Breast epithelium (tissue), 3 donors: ENCODE results near the gene CCL13.

Experiments used
- POLR2A ChIP-seq: fragments of 450-650 bp; IDR thresholded peaks from one replicate; pipeline ENCODE4 v1.6.1; 2016; ENCODE audit warnings: antibody characterized with exemption, mild to moderate bottlenecking, moderate library complexity
- POLR2AphosphoS5 ChIP-seq, 3 donors: sonication (generic); formaldehyde crosslinking; IDR thresholded peaks; one replicate each; pipeline ENCODE4 v1.6.1; 2017; ENCODE audit warnings: antibody characterized with exemption in 3 of 3
- TF ChIP-seq, protein P1 (sequence below), 3 donors: fragments of 450-650 bp; IDR thresholded peaks; one replicate each; pipeline ENCODE4 v1.5.1; 2016 to 2017; ENCODE audit warnings: antibody characterized with exemption in 3 of 3, mild to moderate bottlenecking in 3 of 3, moderate library complexity in 3 of 3

DNA sequence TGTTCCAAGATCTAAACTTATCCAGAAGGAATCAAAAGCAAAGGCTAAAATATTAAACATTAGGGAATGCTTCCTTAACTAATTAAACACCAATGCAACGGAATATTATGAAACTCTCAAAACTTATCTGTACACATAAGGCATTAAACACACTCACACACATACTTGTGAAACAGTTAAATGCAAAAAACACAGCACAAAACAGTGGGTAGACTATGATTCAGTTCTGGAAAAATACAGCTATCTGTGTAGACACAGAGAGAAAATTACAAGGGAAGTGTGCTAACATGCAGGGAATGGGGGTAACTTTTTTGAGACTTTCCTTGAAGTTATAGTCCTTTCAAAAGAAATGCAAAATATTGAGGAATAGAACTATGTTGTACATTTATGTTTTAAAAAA is 43.4 kb downstream of the CCL13 start:
- TF ChIP-seq, protein P1, sequence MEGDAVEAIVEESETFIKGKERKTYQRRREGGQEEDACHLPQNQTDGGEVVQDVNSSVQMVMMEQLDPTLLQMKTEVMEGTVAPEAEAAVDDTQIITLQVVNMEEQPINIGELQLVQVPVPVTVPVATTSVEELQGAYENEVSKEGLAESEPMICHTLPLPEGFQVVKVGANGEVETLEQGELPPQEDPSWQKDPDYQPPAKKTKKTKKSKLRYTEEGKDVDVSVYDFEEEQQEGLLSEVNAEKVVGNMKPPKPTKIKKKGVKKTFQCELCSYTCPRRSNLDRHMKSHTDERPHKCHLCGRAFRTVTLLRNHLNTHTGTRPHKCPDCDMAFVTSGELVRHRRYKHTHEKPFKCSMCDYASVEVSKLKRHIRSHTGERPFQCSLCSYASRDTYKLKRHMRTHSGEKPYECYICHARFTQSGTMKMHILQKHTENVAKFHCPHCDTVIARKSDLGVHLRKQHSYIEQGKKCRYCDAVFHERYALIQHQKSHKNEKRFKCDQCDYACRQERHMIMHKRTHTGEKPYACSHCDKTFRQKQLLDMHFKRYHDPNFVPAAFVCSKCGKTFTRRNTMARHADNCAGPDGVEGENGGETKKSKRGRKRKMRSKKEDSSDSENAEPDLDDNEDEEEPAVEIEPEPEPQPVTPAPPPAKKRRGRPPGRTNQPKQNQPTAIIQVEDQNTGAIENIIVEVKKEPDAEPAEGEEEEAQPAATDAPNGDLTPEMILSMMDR (IDR thresholded peaks at IDR 0.05), result no peak
- TF ChIP-seq POLR2A (no peak), POLR2AphosphoS5 (IDR thresholded peaks at IDR 0.05) (no peak)
